KOPT-K1 (cell line): ENCODE data around the gene DNAJC7.
"Not testable (repeated sequence)": the region's sequence is repeated elsewhere in the genome, so short reads cannot be mapped to it uniquely, and the experiment has no call there.

Source experiments
- H3K27ac ChIP-seq: fragments of 200-600 bp; sonication (generic); 2 replicates; pipeline ENCODE4 v1.5.1; 2016; ENCODE audit warnings: antibody characterized with exemption, mild to moderate bottlenecking, low read depth, low read length; ENCODE audit not compliant: poor library complexity, severe bottlenecking
- H3K36me3 ChIP-seq: fragments of 200-600 bp; sonication (generic); 2 replicates; pipeline ENCODE4 v1.5.1; 2017; ENCODE audit warnings: antibody characterized with exemption, mild to moderate bottlenecking, low read length, moderate library complexity; ENCODE audit not compliant: insufficient read depth
- H3K9me3 ChIP-seq: fragments of 200-600 bp; sonication (generic); 2 replicates; pipeline ENCODE4 v1.5.1; 2017; ENCODE audit warnings: antibody characterized with exemption, low read length, mild to moderate bottlenecking; ENCODE audit not compliant: insufficient read depth, poor library complexity, severe bottlenecking

Gene DNAJC7

GRCh38 chr17:42026857-42027589 is 9.8 kb upstream of the DNAJC7 start:
- peaks cover 34% of the 10 kb centered on the region for H3K36me3 ChIP-seq
- no peak overlapping the region for H3K27ac ChIP-seq
- no peaks in the 10 kb centered on the region for H3K9me3 ChIP-seq

- Histone ChIP-seq H3K36me3 (peaks cover 39% of the 10 kb centered on the region), H3K9me3 (no peaks in the 10 kb centered on the region), H3K27ac (no peak overlapping the region)
Observed at GRCh38 chr17:42025936-42026335, 8.7 kb upstream of the DNAJC7 start.

GRCh38 chr17:42025191-42025579 is 7.9 kb upstream of the DNAJC7 start:
- H3K36me3 ChIP-seq = peaks cover 39% of the 10 kb centered on the region
- no peaks in the 10 kb centered on the region for H3K9me3 ChIP-seq
- H3K27ac ChIP-seq = no peak overlapping the region

- peaks cover 39% of the 10 kb centered on the region for H3K36me3 ChIP-seq
- no peak overlapping the region for H3K27ac ChIP-seq
- no peaks in the 10 kb centered on the region for H3K9me3 ChIP-seq
Observed at GRCh38 chr17:42023524-42024349, 6.5 kb upstream of the DNAJC7 start.

GRCh38 chr17:42020845-42021244 is 3.6 kb upstream of the DNAJC7 start:
- H3K9me3 ChIP-seq = not testable (repeated sequence)
- Histone ChIP-seq H3K27ac (peak overlapping the region; percentile 76), H3K36me3 (peaks cover 39% of the 10 kb centered on the region)

- H3K27ac ChIP-seq = peak within 1 kb of the TSS; percentile 76
- H3K36me3 ChIP-seq = peaks cover 39% of the 10 kb centered on the region
- no peaks in the 10 kb centered on the region for H3K9me3 ChIP-seq
Observed at GRCh38 chr17:42019509-42020404, 2.5 kb upstream of the DNAJC7 start, which contains the start of gene NKIRAS2. NKIRAS2 (plus strand) TSS chr17:42020090; CDS start chr17:42021578, 1,488 bp downstream.

- no peaks in the 10 kb centered on the region for H3K9me3 ChIP-seq
- H3K27ac ChIP-seq = no peak overlapping the region
- peaks cover 32% of the 10 kb centered on the region for H3K36me3 ChIP-seq
Observed at GRCh38 chr17:42018988-42019387, 1.7 kb upstream of the DNAJC7 start.

- H3K9me3 ChIP-seq = no peaks in the 10 kb centered on the region
- peak overlapping the region; percentile 94 for H3K27ac ChIP-seq
- peaks cover 30% of the 10 kb centered on the region for H3K36me3 ChIP-seq
Observed at GRCh38 chr17:42018339-42018738, 1.1 kb upstream of the DNAJC7 start.

- no peaks in the 10 kb centered on the region for H3K9me3 ChIP-seq
- peaks cover 27% of the 10 kb centered on the region for H3K36me3 ChIP-seq
- peak overlapping the region; percentile 94 for H3K27ac ChIP-seq
Observed at GRCh38 chr17:42017866-42018200, 594 bp upstream of the DNAJC7 start.

- peaks cover 21% of the 10 kb centered on the region for H3K36me3 ChIP-seq
- peak overlapping the region; percentile 94 for H3K27ac ChIP-seq
- no peaks in the 10 kb centered on the region for H3K9me3 ChIP-seq
Observed at GRCh38 chr17:42016411-42016831, 818 bp downstream of the DNAJC7 start.

- H3K36me3 ChIP-seq = peaks cover 41% of the 10 kb centered on the region
- not testable (repeated sequence) for H3K27ac ChIP-seq
Observed at GRCh38 chr17:42013740-42014139, 3.5 kb downstream of the DNAJC7 start.

GRCh38 chr17:42012363-42012762 is 4.9 kb downstream of the DNAJC7 start:
- not testable (repeated sequence) for H3K9me3 ChIP-seq, H3K27ac ChIP-seq
- H3K36me3 ChIP-seq = peaks cover 44% of the 10 kb centered on the region

More at GRCh38 chr17:42013740-42014139, 3.5 kb downstream of the DNAJC7 start:
- H3K9me3 ChIP-seq = not testable (repeated sequence)

- Histone ChIP-seq H3K27ac (no peak overlapping the region), H3K9me3 (no peaks in the 10 kb centered on the region), H3K36me3 (peaks cover 44% of the 10 kb centered on the region)
Observed at GRCh38 chr17:42010898-42011516, 6.2 kb downstream of the DNAJC7 start.

GRCh38 chr17:42010266-42010680 is 7.0 kb downstream of the DNAJC7 start:
- H3K36me3 ChIP-seq = peaks cover 42% of the 10 kb centered on the region
- H3K9me3 ChIP-seq, H3K27ac ChIP-seq: not testable (repeated sequence)
